ENCODE measurements around the gene ZNF277. TPM values are rescaled to one million over a fixed set of nuclear protein-coding genes. Genes with fewer than 3 reads are reported as not detected.
"Not testable (repeated sequence)": the region's sequence is repeated elsewhere in the genome, so short reads cannot be mapped to it uniquely, and the experiment has no call there.

ZNF277 gene
- total RNA-seq, 1 donor from 2014 or later, result 14.0 TPM

- H3K4me3 Mint-ChIP-seq, result no peak overlapping the region
- H3K27ac Mint-ChIP-seq, result no peak overlapping the region
- H3K27me3 Mint-ChIP-seq (ENCODE audit: insufficient read depth), result no peaks in the 10 kb centered on the region
- H3K9me3 Mint-ChIP-seq, result no peaks in the 10 kb centered on the region
- H3K4me1 Mint-ChIP-seq (ENCODE audit: low read depth), result peaks cover 6% of the 10 kb centered on the region
- peaks cover 3% of the 10 kb centered on the region for H3K36me3 Mint-ChIP-seq (ENCODE audit: low read depth)
- intact Hi-C loops (cut with micrococcal nuclease), result no loop called here
- no peak for DNase-seq (ENCODE audit: low spot score)
Measured at GRCh38 chr7:112302566-112302965, 96.1 kb downstream of the ZNF277 start.

DNA sequence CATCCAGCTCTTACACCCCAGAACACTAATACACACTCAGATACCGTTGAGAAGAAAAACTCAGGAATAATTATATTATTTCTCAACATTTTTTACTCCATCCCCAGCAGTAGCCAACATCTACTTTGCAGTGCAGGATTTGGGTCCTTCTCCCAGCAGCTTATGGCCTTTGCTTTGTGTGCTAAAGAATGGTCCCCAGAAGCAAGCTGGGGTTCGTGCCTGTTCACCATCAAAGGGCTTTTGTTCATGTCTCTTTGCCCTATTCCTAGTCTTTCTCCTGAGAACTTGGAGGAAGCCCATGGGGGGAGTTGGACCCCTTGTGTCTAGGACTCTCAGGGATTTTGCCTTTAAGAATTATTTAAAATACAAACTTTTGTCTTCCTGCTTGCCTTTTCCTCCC, 100.4 kb downstream of the ZNF277 start:
- H3K4me1 Mint-ChIP-seq (ENCODE audit: low read depth), result peaks cover 6% of the 10 kb centered on the region
- intact Hi-C loops (cut with micrococcal nuclease), result no loop called here
- H3K9me3 Mint-ChIP-seq, result peaks cover 22% of the 10 kb centered on the region
- no peak for DNase-seq (ENCODE audit: low spot score)
- peaks cover 11% of the 10 kb centered on the region for H3K36me3 Mint-ChIP-seq (ENCODE audit: low read depth)
- H3K27me3 Mint-ChIP-seq (ENCODE audit: insufficient read depth), result no peaks in the 10 kb centered on the region
- H3K27ac Mint-ChIP-seq, result no peak overlapping the region
- no peak overlapping the region for H3K4me3 Mint-ChIP-seq

DNA sequence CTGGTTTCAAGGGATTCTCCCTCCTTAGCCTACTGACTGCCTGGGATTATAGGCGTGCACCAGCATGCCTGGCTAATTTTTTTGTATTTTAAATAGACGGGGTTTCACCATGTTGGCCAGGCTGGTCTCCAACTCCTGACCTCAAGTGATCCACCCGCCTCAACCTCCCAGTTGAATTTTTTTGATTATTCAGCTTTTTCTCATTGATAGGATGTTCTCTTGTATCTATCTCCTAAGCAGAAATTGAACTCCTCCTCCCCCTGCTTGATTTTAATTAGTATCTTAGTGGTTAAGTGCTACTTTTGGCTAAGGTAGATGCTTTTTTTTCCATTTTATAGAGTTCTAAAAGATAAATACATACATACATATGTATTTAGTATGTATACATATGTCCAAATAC, 101.0 kb downstream of the ZNF277 start:
- peaks cover 4% of the 10 kb centered on the region for H3K4me1 Mint-ChIP-seq (ENCODE audit: low read depth)
- intact Hi-C loops (cut with micrococcal nuclease), result no loop called here
- H3K9me3 Mint-ChIP-seq, result peaks cover 22% of the 10 kb centered on the region
- DNase-seq (ENCODE audit: low spot score), result no peak
- peaks cover 11% of the 10 kb centered on the region for H3K36me3 Mint-ChIP-seq (ENCODE audit: low read depth)
- no peak overlapping the region for H3K27ac Mint-ChIP-seq
- no peak overlapping the region for H3K4me3 Mint-ChIP-seq
- H3K27me3 Mint-ChIP-seq (ENCODE audit: insufficient read depth), result no peaks in the 10 kb centered on the region

DNA sequence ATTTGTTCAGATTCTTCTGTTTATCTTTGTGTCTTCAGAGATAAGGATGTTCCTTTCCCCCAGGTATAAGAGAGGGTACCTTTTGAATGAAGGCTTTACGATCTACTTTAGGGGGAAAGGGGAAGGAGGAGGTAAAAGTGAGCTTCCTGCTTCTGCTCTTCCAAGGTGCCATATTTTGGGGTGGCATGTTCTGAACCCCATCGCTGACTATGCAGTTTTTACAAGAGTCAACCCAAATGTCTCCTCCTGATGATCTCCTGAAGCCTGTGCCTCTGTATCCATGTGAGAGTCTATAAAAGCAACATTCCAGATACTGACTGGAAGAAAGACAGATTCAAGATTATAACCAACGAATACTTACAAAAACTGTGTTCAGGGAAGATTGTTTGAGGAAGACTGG, 102.5 kb downstream of the ZNF277 start:
- Mint-ChIP-seq H3K9me3 (peaks cover 22% of the 10 kb centered on the region), H3K4me1 (ENCODE audit: low read depth) (no peaks in the 10 kb centered on the region), H3K27ac (no peak overlapping the region), H3K36me3 (ENCODE audit: low read depth) (peaks cover 11% of the 10 kb centered on the region), H3K4me3 (no peak overlapping the region), H3K27me3 (ENCODE audit: insufficient read depth) (no peaks in the 10 kb centered on the region)
- intact Hi-C loops (cut with micrococcal nuclease), result no loop called here
- DNase-seq (ENCODE audit: low spot score), result no peak

GRCh38 chr7:112316803-112317202, 110.3 kb downstream of the ZNF277 start:
- H3K9me3 Mint-ChIP-seq; H3K27ac Mint-ChIP-seq; H3K27me3 Mint-ChIP-seq (ENCODE audit: insufficient read depth); DNase-seq (ENCODE audit: low spot score); intact Hi-C loops (cut with micrococcal nuclease); H3K4me3 Mint-ChIP-seq; H3K4me1 Mint-ChIP-seq (ENCODE audit: low read depth): not testable (repeated sequence)
- H3K36me3 Mint-ChIP-seq (ENCODE audit: low read depth), result peaks cover 18% of the 10 kb centered on the region

DNA sequence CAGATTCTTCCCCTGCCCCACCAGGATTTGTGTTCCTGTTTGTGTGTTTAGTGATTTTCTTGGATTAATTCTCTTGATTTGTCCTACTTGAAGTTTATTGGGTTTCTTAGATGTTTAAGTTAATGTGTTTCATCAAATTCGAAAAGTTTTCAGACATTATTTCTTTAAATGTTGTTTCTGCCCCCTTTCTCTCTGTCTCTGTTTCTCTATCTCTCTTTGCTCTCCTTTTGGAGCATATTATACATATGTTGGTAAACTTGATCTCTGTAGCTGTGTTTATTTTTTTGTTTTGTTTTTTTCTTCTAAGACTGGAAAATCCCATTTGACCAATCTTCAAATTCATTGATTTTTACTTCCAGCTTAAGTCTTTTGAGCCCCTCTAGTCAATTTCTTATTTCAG, 115.6 kb downstream of the ZNF277 start:
- Mint-ChIP-seq H3K27ac (no peak overlapping the region), H3K36me3 (ENCODE audit: low read depth) (peaks cover 25% of the 10 kb centered on the region), H3K9me3 (peaks cover 19% of the 10 kb centered on the region), H3K4me3 (no peak overlapping the region), H3K27me3 (ENCODE audit: insufficient read depth) (no peaks in the 10 kb centered on the region), H3K4me1 (ENCODE audit: low read depth) (no peaks in the 10 kb centered on the region)
- DNase-seq (ENCODE audit: low spot score), result no peak
- intact Hi-C loops (cut with micrococcal nuclease), result no loop called here

GRCh38 chr7:112327566-112327965, 121.1 kb downstream of the ZNF277 start:
- Mint-ChIP-seq H3K4me1 (ENCODE audit: low read depth) (no peaks in the 10 kb centered on the region), H3K27ac (no peak overlapping the region), H3K9me3 (peaks cover 6% of the 10 kb centered on the region), H3K4me3 (no peak overlapping the region), H3K27me3 (ENCODE audit: insufficient read depth) (no peaks in the 10 kb centered on the region), H3K36me3 (ENCODE audit: low read depth) (peaks cover 15% of the 10 kb centered on the region)
- DNase-seq (ENCODE audit: low spot score), result no peak
- intact Hi-C loops (cut with micrococcal nuclease), result no loop called here

DNA sequence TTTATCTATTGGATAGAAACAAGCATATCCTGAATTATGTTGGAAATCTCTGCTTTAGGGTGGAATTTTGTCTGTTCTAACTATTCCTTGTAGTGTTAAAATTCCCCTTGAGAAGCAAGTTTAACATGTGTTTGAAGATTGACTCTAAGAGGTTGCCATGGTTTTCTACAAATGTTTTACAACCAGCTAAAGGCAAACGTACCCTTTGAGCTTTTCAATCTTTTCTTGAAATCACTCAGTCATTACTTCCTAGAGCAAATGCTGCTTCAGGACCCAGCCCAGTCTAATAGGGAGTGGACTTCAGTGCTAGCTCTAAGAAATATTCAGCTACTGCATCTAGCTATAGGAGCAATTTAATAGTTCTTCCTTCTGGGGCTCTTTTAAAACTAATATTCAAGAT, 125.0 kb downstream of the ZNF277 start:
- Mint-ChIP-seq H3K36me3 (ENCODE audit: low read depth) (peaks cover 21% of the 10 kb centered on the region), H3K9me3 (no peaks in the 10 kb centered on the region), H3K27me3 (ENCODE audit: insufficient read depth) (no peaks in the 10 kb centered on the region), H3K4me1 (ENCODE audit: low read depth) (no peaks in the 10 kb centered on the region), H3K4me3 (no peak overlapping the region), H3K27ac (no peak overlapping the region)
- intact Hi-C loops (cut with micrococcal nuclease), result no loop called here
- no peak for DNase-seq (ENCODE audit: low spot score)

DNA sequence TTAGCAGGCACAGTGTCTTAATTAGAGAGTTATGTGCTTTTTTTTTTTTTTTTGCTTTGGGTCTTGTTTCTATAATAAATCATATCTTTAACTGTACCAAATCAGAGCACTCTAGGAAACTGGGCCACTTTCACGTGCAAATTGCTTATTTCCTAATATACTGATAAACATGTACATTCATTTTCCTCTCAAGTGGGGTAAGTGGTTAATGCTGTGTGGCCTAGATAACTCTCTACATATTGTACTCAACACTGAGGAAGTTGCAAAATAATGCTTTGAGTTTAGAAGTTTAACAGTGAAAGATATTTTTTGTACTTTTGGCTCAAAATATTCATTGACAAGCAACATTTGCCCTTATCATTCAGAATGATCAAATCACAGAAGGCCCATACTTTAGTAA, 127.9 kb downstream of the ZNF277 start:
- Mint-ChIP-seq H3K4me3 (no peak overlapping the region), H3K36me3 (ENCODE audit: low read depth) (peaks cover 23% of the 10 kb centered on the region), H3K4me1 (ENCODE audit: low read depth) (no peaks in the 10 kb centered on the region), H3K27ac (no peak overlapping the region), H3K27me3 (ENCODE audit: insufficient read depth) (no peaks in the 10 kb centered on the region), H3K9me3 (no peaks in the 10 kb centered on the region)
- intact Hi-C loops (cut with micrococcal nuclease), result no loop called here
- DNase-seq (ENCODE audit: low spot score), result no peak

DNA sequence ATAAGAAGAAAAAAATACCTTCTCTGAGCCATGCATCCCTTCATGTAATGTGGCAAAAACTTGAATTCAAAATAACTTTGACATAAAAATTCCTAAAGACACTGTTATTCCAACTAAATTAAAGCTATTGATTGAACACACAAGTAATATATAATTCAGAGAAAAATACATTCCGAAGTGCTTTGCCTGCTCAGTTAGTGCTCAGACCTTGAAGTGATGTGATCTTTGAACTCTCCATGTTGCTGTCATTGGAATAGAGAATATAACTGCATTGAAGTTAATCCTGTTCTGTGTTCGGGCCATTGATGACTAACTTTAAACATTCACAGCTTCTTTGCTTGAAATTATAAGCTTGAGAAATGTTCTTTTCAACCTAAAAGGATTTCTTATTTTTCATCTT, 129.8 kb downstream of the ZNF277 start:
- no peak overlapping the region for H3K27ac Mint-ChIP-seq
- H3K36me3 Mint-ChIP-seq (ENCODE audit: low read depth), result peaks cover 18% of the 10 kb centered on the region
- no peaks in the 10 kb centered on the region for H3K4me1 Mint-ChIP-seq (ENCODE audit: low read depth)
- H3K4me3 Mint-ChIP-seq, result no peak overlapping the region
- H3K9me3 Mint-ChIP-seq, result no peaks in the 10 kb centered on the region
- no peak for DNase-seq (ENCODE audit: low spot score)
- intact Hi-C loops (cut with micrococcal nuclease), result no loop called here
- no peaks in the 10 kb centered on the region for H3K27me3 Mint-ChIP-seq (ENCODE audit: insufficient read depth)

DNA sequence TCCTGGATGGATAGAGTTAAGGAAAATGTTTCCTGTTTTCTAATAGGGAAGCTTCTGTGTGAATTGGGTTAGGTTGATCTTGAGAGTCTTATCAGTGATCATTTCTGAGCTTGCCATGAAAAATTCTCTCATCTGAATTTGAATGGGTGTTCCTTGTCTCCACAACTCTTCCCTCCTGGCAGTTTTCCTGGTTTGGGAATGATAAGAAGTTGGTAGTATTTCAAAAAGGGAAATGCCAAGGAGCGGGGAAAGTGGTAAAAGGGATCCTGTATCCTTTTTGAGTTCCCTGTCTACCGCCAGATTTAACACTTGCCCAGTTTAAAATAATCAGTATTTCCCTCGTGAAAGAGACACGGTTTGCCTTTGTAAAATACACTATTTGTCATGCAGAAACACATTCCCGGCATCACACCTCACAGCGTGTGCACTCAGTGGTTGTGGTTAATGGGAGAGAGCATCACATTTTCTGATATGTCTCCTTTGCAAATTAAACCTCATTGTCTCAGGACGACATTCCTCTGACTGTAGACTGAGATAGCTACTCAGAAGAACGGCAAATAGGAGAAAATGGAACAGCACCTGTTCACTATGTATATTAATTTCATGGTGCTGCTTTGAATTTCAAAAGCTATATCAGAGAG, 130.6 kb downstream of the ZNF277 start:
- Mint-ChIP-seq H3K36me3 (ENCODE audit: low read depth) (peaks cover 18% of the 10 kb centered on the region), H3K4me3 (no peak overlapping the region), H3K27me3 (ENCODE audit: insufficient read depth) (no peaks in the 10 kb centered on the region), H3K27ac (no peak overlapping the region), H3K9me3 (no peaks in the 10 kb centered on the region), H3K4me1 (ENCODE audit: low read depth) (no peaks in the 10 kb centered on the region)
- intact Hi-C loops (cut with micrococcal nuclease), result no loop called here
- no peak for DNase-seq (ENCODE audit: low spot score)

- peaks cover 18% of the 10 kb centered on the region for H3K36me3 Mint-ChIP-seq (ENCODE audit: low read depth)
- no peaks in the 10 kb centered on the region for H3K27me3 Mint-ChIP-seq (ENCODE audit: insufficient read depth)
- no peak for DNase-seq (ENCODE audit: low spot score)
- no peaks in the 10 kb centered on the region for H3K9me3 Mint-ChIP-seq
- no peak overlapping the region for H3K27ac Mint-ChIP-seq
- H3K4me3 Mint-ChIP-seq, result no peak overlapping the region
- intact Hi-C loops (cut with micrococcal nuclease), result no loop called here
- H3K4me1 Mint-ChIP-seq (ENCODE audit: low read depth), result no peaks in the 10 kb centered on the region
Measured at GRCh38 chr7:112337892-112338291, 131.4 kb downstream of the ZNF277 start.

DNA sequence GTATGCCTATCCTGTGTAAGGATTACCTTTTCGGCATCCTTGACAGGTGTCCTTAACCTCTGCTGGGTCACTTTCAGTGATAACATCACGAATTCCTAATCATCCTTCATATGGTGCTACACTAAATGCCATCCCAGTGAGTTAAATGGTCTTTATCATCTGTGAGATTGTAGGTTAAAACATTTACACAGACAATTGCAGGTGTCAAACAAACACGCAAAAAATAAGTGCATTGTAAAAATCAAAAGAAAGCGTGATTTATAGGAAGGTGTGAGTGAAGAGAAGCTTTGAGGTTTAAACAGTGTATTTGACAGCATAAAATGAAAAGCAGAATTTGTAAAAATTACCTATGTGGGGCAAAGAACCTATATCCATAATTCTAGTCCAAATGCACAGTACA, 132.3 kb downstream of the ZNF277 start:
- H3K27me3 Mint-ChIP-seq (ENCODE audit: insufficient read depth), result no peaks in the 10 kb centered on the region
- H3K9me3 Mint-ChIP-seq, result no peaks in the 10 kb centered on the region
- no peak overlapping the region for H3K4me3 Mint-ChIP-seq
- peaks cover 22% of the 10 kb centered on the region for H3K36me3 Mint-ChIP-seq (ENCODE audit: low read depth)
- no peak for DNase-seq (ENCODE audit: low spot score)
- no peak overlapping the region for H3K27ac Mint-ChIP-seq
- no peaks in the 10 kb centered on the region for H3K4me1 Mint-ChIP-seq (ENCODE audit: low read depth)
- intact Hi-C loops (cut with micrococcal nuclease), result no loop called here

DNA sequence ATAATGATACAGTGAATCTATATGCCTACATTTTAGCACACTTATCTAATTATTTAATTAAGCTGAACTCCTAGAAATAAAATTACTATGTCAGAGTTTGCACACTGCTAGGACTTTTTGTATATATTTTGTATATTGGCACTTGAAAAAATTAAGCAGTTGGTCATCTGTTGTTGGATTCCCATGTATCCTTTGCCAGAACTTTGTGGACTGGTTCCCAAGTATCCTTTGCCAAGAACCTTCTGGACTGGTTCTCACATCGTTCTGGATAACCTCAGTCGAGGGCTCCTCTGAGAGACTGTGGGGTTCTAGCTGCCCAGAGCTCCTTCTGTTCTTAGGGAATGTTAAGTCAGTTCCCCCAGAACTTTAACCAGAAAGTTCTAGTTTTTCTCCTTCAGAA, 135.0 kb downstream of the ZNF277 start:
- Mint-ChIP-seq H3K4me1 (ENCODE audit: low read depth) (no peaks in the 10 kb centered on the region), H3K27me3 (ENCODE audit: insufficient read depth) (no peaks in the 10 kb centered on the region), H3K4me3 (no peak overlapping the region), H3K9me3 (no peaks in the 10 kb centered on the region), H3K36me3 (ENCODE audit: low read depth) (peaks cover 12% of the 10 kb centered on the region), H3K27ac (no peak overlapping the region)
- intact Hi-C loops (cut with micrococcal nuclease), result no loop called here
- DNase-seq (ENCODE audit: low spot score), result no peak
